Stimulated activated CD8-positive, alpha-beta memory T cell treated with anti-CD3 and anti-CD28 coated beads, Interleukin-12 subunit alpha, Interleukin-12 subunit beta, amount 100 ng/mL, for 4 hours (primary cell): ENCODE results near the gene CDC25B.
"Not testable (repeated sequence)": the region's sequence is repeated elsewhere in the genome, so short reads cannot be mapped to it uniquely, and the experiment has no call there.

Experiments
- DNase-seq: peaks from one replicate; pipeline ENCODE4 v3.0.0-alpha.2; 2020; ENCODE audit warnings: low read depth

Gene CDC25B

GRCh38 chr20:3829891-3830290 lies 33.8 kb downstream of the CDC25B start:
- not testable (repeated sequence) for DNase-seq

- no peak for DNase-seq
Observed at GRCh38 chr20:3836132-3836531, 40.0 kb downstream of the CDC25B start.

- no peak for DNase-seq
Observed at GRCh38 chr20:3839328-3839727, 43.2 kb downstream of the CDC25B start.

- not testable (repeated sequence) for DNase-seq
Observed at GRCh38 chr20:3840201-3840600, 44.1 kb downstream of the CDC25B start.

GRCh38 chr20:3842348-3842930 lies 46.3 kb downstream of the CDC25B start:
- DNase-seq, result no peak

GRCh38 chr20:3843490-3843889 lies 47.4 kb downstream of the CDC25B start:
- no peak for DNase-seq

- not testable (repeated sequence) for DNase-seq
Observed at GRCh38 chr20:3843990-3844619, 48.0 kb downstream of the CDC25B start.

- no peak for DNase-seq
Observed at GRCh38 chr20:3846378-3846739, 50.2 kb downstream of the CDC25B start.

- DNase-seq, result peak; percentile 74
Observed at GRCh38 chr20:3846740-3847428, 50.8 kb downstream of the CDC25B start, which contains the start of gene MAVS. Gene MAVS (plus strand): TSS chr20:3846834. CDS start chr20:3854625, 7,791 bp downstream.

- no peak for DNase-seq
Observed at GRCh38 chr20:3847429-3847940, 51.4 kb downstream of the CDC25B start.

GRCh38 chr20:3848565-3848964 lies 52.5 kb downstream of the CDC25B start:
- no peak for DNase-seq

- DNase-seq, result no peak
Observed at GRCh38 chr20:3854462-3854871, 58.4 kb downstream of the CDC25B start.
